HEK293 (cell line): ENCODE data around the gene NRP1.

Experiments
- CTCF ChIA-PET: fragments of 350-600 bp; formaldehyde crosslinking; extraction: SDS; loops from one replicate; lab custom pipeline; 2021; ENCODE audit warnings: antibody characterized with exemption; lab: Yijun Ruan, JAX
- POLR2A ChIA-PET: fragments of 300-600 bp; formaldehyde crosslinking; extraction: SDS; loops from one replicate; lab custom pipeline; 2020; ENCODE audit warnings: antibody characterized with exemption, inconsistent platforms; lab: Yijun Ruan, JAX
- H3K27ac ChIP-seq: fragments of 200-500 bp; sonication (Bioruptor generic); 2 replicates; pipeline ENCODE4 v1.5.1; 2014; ENCODE audit warnings: low read depth, low read length, control low read depth, inconsistent platforms; ENCODE audit errors: extremely low read depth
- H3K36me3 ChIP-seq, 2 experiments: fragments of 200-500 bp in 1 of 2; sonication (Bioruptor generic) in 1 of 2; 1 replicate in 1 of 2; 2 replicates in 1 of 2; pipeline ENCODE4 v1.5.1; 2014 to 2017; ENCODE audit warnings: inconsistent platforms in 2 of 2, low read length in 2 of 2; ENCODE audit not compliant: control insufficient read depth in 2 of 2, insufficient read depth in 1 of 2
- H3K4me1 ChIP-seq: fragments of 200-500 bp; sonication (Bioruptor generic); 2 replicates; pipeline ENCODE4 v1.5.1; 2014; ENCODE audit warnings: mild to moderate bottlenecking, low read length, inconsistent platforms; ENCODE audit not compliant: control insufficient read depth, insufficient read depth
- H3K4me3 ChIP-seq: 2 replicates; pipeline ENCODE4 v1.5.1; 2011; ENCODE audit warnings: low read depth, mild to moderate bottlenecking, control low read depth, low read length, moderate library complexity
- H3K9me3 ChIP-seq: fragments of 200-500 bp; sonication (Bioruptor generic); 2 replicates; pipeline ENCODE4 v1.5.1; 2014; ENCODE audit warnings: low read depth, low read length, inconsistent platforms; ENCODE audit not compliant: control insufficient read depth, insufficient read depth
- CTCF ChIP-seq: fragments of 450-650 bp; formaldehyde crosslinking; IDR thresholded peaks from 2 replicates; pipeline ENCODE4 v1.5.1; 2016; ENCODE audit warnings: missing biosample characterization, missing genetic modification characterization
- IKZF3 ChIP-seq: fragments of 450-650 bp; IDR thresholded peaks from 2 replicates; pipeline ENCODE4 v1.5.0; 2018; ENCODE audit warnings: missing biosample characterization, mild to moderate bottlenecking, missing genetic modification characterization, moderate library complexity
- KLF16 ChIP-seq: fragments of 450-650 bp; formaldehyde crosslinking; IDR thresholded peaks from 2 replicates; pipeline ENCODE4 v1.5.1; 2017; ENCODE audit warnings: missing biosample characterization, missing genetic modification characterization
- OSR2 ChIP-seq: fragments of 450-650 bp; formaldehyde crosslinking; IDR thresholded peaks from 2 replicates; pipeline ENCODE4 v1.5.1; 2016; ENCODE audit warnings: missing biosample characterization, missing genetic modification characterization
- ZBTB20 ChIP-seq: fragments of 450-650 bp; formaldehyde crosslinking; IDR thresholded peaks from 2 replicates; pipeline ENCODE4 v1.5.1; 2016; ENCODE audit warnings: missing biosample characterization, missing genetic modification characterization
- ZBTB7A ChIP-seq: fragments of 450-650 bp; formaldehyde crosslinking; IDR thresholded peaks from 2 replicates; pipeline ENCODE4 v1.5.1; 2016; ENCODE audit warnings: low read depth, missing biosample characterization, missing genetic modification characterization
- ZIC2 ChIP-seq: fragments of 450-650 bp; formaldehyde crosslinking; IDR thresholded peaks from 2 replicates; pipeline ENCODE4 v1.5.1; 2016; ENCODE audit warnings: missing biosample characterization, missing genetic modification characterization
- ZNF24 ChIP-seq: fragments of 450-650 bp; formaldehyde crosslinking; IDR thresholded peaks from 2 replicates; pipeline ENCODE4 v1.5.1; 2016; ENCODE audit warnings: missing biosample characterization, missing genetic modification characterization
- ZNF324 ChIP-seq: fragments of 450-650 bp; formaldehyde crosslinking; IDR thresholded peaks from 2 replicates; pipeline ENCODE4 v1.5.1; 2016; ENCODE audit warnings: missing biosample characterization, missing genetic modification characterization
- ZNF398 ChIP-seq: fragments of 450-650 bp; formaldehyde crosslinking; IDR thresholded peaks from 2 replicates; pipeline ENCODE4 v1.5.1; 2017; ENCODE audit warnings: missing biosample characterization, missing genetic modification characterization
- ZNF416 ChIP-seq: fragments of 450-650 bp; formaldehyde crosslinking; IDR thresholded peaks from 2 replicates; pipeline ENCODE4 v1.5.1; 2016; ENCODE audit warnings: missing biosample characterization, missing genetic modification characterization
- ZNF514 ChIP-seq: fragments of 450-650 bp; formaldehyde crosslinking; IDR thresholded peaks from 2 replicates; pipeline ENCODE4 v1.5.1; 2016; ENCODE audit warnings: missing biosample characterization, missing genetic modification characterization
- ZNF521 ChIP-seq: fragments of 450-650 bp; formaldehyde crosslinking; IDR thresholded peaks from 2 replicates; pipeline ENCODE4 v1.5.1; 2017; ENCODE audit warnings: missing biosample characterization, mild to moderate bottlenecking, missing genetic modification characterization
- ZNF529 ChIP-seq: fragments of 450-650 bp; formaldehyde crosslinking; IDR thresholded peaks from 2 replicates; pipeline ENCODE4 v1.5.1; 2017; ENCODE audit warnings: missing genetic modification characterization, missing biosample characterization; ENCODE audit not compliant: insufficient replicate concordance
- ZNF544 ChIP-seq: fragments of 450-650 bp; formaldehyde crosslinking; IDR thresholded peaks from 2 replicates; pipeline ENCODE4 v1.5.0; 2017; ENCODE audit warnings: missing biosample characterization, missing genetic modification characterization
- ZNF558 ChIP-seq: fragments of 450-650 bp; formaldehyde crosslinking; IDR thresholded peaks from 2 replicates; pipeline ENCODE4 v1.5.1; 2016; ENCODE audit warnings: missing biosample characterization, missing genetic modification characterization
- ZNF571 ChIP-seq: fragments of 450-650 bp; formaldehyde crosslinking; IDR thresholded peaks from 2 replicates; pipeline ENCODE4 v1.5.0; 2017; ENCODE audit warnings: missing biosample characterization, missing genetic modification characterization
- TF ChIP-seq, protein P1 (sequence below): fragments of 450-650 bp; formaldehyde crosslinking; IDR thresholded peaks from 2 replicates; pipeline ENCODE4 v1.5.1; 2016; ENCODE audit warnings: missing biosample characterization, missing genetic modification characterization

The NRP1 gene

DNA sequence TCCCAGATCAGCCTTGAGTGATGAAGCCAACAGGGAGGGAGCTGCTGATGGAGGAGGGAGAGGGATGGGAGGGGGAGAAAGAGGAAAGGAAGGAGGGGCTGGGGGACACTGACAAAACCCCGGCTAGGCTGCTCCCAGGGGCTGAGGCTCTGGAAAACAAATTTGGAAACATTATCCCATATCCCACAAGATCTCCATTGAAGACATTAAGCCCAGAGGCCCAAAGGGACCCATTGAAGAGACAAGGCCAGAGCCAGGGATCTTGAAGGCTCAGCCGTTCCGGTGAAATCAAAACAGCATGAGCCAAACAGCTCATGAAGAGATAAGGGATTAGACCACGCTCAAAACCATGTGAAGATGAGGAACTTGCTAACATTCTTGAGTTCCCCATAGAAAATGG, 192.2 kb downstream of the NRP1 start:
- no peak for TF ChIP-seq ZIC2 (tag by site-specific recombination)
- H3K4me1 ChIP-seq, result no peaks in the 10 kb centered on the region
- ChIA-PET CTCF (no interaction called here), POLR2A (no interaction called here)
- H3K27ac ChIP-seq, result no peak overlapping the region
- no peaks in the 10 kb centered on the region for H3K9me3 ChIP-seq
- H3K4me3 ChIP-seq, result no peak overlapping the region
- no peaks in the 10 kb centered on the region for H3K36me3 ChIP-seq

DNA sequence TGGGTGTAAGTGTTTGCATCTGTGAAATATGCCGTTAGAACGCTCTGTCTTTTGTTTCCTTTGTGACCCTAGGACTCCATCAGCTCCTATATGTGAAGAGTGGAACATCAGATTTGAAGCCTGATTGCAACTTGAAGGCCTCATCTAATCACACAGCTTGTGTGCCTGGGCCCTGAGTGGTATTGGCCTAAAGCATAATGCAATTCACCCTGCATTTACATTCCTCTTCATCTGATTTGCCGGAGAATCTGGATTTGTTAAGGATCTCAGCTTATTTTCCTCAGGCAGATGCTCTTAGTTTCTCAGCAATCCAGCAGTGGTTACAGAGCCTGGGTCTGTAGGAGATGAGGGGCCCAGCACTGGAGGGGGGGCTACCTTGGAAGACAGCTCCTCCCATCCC, 193.2 kb downstream of the NRP1 start:
- no peaks in the 10 kb centered on the region for H3K4me1 ChIP-seq
- H3K4me3 ChIP-seq, result no peak overlapping the region
- TF ChIP-seq ZBTB20 (tag by site-specific recombination) (no peak), ZNF529 (tag by site-specific recombination) (no peak), IKZF3 (tag by site-specific recombination) (no peak), CTCF (tag by site-specific recombination) (no peak), ZNF514 (tag by site-specific recombination) (no peak), ZNF416 (tag by site-specific recombination) (no peak), ZNF398 (no peak), OSR2 (tag by site-specific recombination) (no peak), ZBTB7A (tag by site-specific recombination) (no peak), ZNF544 (tag by site-specific recombination) (no peak), KLF16 (tag by site-specific recombination) (no peak), ZNF24 (no peak), ZNF558 (no peak), ZNF324 (tag by site-specific recombination) (no peak), ZNF521 (no peak), ZNF571 (tag by site-specific recombination) (no peak)
- TF ChIP-seq, protein P1, sequence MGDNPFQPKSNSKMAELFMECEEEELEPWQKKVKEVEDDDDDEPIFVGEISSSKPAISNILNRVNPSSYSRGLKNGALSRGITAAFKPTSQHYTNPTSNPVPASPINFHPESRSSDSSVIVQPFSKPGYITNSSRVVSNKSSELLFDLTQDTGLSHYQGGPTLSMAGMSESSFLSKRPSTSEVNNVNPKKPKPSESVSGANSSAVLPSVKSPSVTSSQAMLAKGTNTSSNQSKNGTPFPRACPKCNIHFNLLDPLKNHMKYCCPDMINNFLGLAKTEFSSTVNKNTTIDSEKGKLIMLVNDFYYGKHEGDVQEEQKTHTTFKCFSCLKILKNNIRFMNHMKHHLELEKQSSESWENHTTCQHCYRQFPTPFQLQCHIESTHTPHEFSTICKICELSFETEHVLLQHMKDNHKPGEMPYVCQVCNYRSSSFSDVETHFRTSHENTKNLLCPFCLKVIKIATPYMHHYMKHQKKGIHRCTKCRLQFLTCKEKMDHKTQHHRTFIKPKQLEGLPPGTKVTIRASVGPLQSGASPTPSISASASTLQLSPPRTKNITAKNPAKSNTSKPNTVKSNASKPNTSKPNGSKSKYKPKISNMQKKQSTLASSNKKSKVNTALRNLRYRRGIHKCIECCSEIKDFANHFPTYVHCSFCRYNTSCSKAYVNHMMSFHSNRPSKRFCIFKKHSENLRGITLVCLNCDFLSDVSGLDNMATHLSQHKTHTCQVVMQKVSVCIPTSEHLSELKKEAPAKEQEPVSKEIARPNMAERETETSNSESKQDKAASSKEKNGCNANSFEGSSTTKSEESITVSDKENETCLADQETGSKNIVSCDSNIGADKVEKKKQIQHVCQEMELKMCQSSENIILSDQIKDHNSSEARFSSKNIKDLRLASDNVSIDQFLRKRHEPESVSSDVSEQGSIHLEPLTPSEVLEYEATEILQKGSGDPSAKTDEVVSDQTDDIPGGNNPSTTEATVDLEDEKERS (tag by site-specific recombination), result no peak
- TF ChIP-seq, all 188 proteins: peak for 0
- Histone ChIP-seq H3K27ac (no peak overlapping the region), H3K9me3 (no peaks in the 10 kb centered on the region), H3K36me3 (no peaks in the 10 kb centered on the region)
- ChIA-PET POLR2A (interaction anchor here (0.6 kb wide), 1 partner anchor 811 kb away, joined by 3 read pairs; no protein-coding TSS in a partner anchor), CTCF (interaction anchor here (0.7 kb wide), 1 partner anchor 346 kb away, joined by 3 read pairs; no protein-coding TSS in a partner anchor)
